Esophagus squamous epithelium (tissue), 4 donors: ENCODE data around the gene CTNNA2.

Source experiments
- POLR2A ChIP-seq, 4 donors: fragments of 450-650 bp; IDR thresholded peaks; one replicate each; pipeline ENCODE4 v1.6.1; 2017; ENCODE audit warnings: antibody characterized with exemption in 4 of 4, mild to moderate bottlenecking in 4 of 4, moderate library complexity in 3 of 4
- TF ChIP-seq, protein P1 (sequence below), 6 experiments: fragments of 450-650 bp in 4 of 6; fragments of 200-600 bp in 2 of 6; sonication (generic) in 2 of 6; IDR thresholded peaks; one replicate each; pipeline ENCODE4 v1.5.1; 2016 to 2019; ENCODE audit warnings: antibody characterized with exemption in 6 of 6, mild to moderate bottlenecking in 4 of 6, moderate library complexity in 4 of 6

DNA sequence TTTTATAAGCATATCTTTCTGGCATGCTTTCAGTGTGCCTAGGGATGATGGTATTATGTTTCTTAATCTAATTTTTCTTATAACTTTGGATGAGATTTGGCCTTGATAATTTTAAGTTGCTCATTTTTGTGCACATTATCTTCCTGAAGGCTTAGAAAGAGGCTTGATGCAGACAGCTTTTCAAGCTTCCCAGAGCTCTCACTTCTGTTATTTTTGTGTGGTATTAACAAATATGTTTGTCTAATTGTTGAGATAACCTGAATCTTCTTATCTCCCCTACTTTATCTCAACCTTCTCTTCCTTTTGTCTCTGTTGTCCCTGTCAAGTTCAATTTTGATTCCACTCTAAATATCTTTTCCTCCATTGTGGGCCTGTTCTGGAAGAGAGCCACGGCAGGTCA lies 904.9 kb downstream of the CTNNA2 start:
- TF ChIP-seq, protein P1, sequence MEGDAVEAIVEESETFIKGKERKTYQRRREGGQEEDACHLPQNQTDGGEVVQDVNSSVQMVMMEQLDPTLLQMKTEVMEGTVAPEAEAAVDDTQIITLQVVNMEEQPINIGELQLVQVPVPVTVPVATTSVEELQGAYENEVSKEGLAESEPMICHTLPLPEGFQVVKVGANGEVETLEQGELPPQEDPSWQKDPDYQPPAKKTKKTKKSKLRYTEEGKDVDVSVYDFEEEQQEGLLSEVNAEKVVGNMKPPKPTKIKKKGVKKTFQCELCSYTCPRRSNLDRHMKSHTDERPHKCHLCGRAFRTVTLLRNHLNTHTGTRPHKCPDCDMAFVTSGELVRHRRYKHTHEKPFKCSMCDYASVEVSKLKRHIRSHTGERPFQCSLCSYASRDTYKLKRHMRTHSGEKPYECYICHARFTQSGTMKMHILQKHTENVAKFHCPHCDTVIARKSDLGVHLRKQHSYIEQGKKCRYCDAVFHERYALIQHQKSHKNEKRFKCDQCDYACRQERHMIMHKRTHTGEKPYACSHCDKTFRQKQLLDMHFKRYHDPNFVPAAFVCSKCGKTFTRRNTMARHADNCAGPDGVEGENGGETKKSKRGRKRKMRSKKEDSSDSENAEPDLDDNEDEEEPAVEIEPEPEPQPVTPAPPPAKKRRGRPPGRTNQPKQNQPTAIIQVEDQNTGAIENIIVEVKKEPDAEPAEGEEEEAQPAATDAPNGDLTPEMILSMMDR (IDR thresholded peaks at IDR 0.05), result no peak
- TF ChIP-seq POLR2A (IDR thresholded peaks at IDR 0.05), result no peak
